GM21717 (cell line): ENCODE data around the gene GAS2.
"Not testable (repeated sequence)": the region's sequence is repeated elsewhere in the genome, so short reads cannot be mapped to it uniquely, and the experiment has no call there.

ENCODE experiments used
- ATAC-seq: cut with Tn5 transposase; IDR thresholded peaks from one replicate; pipeline ENCODE4 v1.9.1; 2021; ENCODE audit warnings: mild to moderate bottlenecking, moderate library complexity; ENCODE audit not compliant: unreplicated experiment

Gene GAS2

GRCh38 chr11:22666325-22666687, at the start of gene GAS2:
GAS2 (plus strand) TSS chr11:22666611; CDS start chr11:22674870, 8,259 bp downstream.
- peak; percentile 19 for ATAC-seq

- ATAC-seq: no peak
Measured at GRCh38 chr11:22617868-22618267, 48.5 kb upstream of the GAS2 start.

GRCh38 chr11:22624742-22625447, 41.5 kb upstream of the GAS2 start:
- ATAC-seq: peak; percentile 62

- ATAC-seq: peak; percentile 99
Measured at GRCh38 chr11:22625448-22626287, 40.7 kb upstream of the GAS2 start, which contains the start of gene FANCF. FANCF (minus strand) TSS chr11:22625823; CDS start chr11:22625810, 13 bp downstream.

- no peak for ATAC-seq
Measured at GRCh38 chr11:22626573-22627239, 39.7 kb upstream of the GAS2 start.

GRCh38 chr11:22627421-22627820, 39.0 kb upstream of the GAS2 start:
- no peak for ATAC-seq

GRCh38 chr11:22633354-22633902, 33.0 kb upstream of the GAS2 start:
- ATAC-seq: no peak

- ATAC-seq: no peak
Measured at GRCh38 chr11:22634897-22635629, 31.3 kb upstream of the GAS2 start.

- no peak for ATAC-seq
Measured at GRCh38 chr11:22635689-22636088, 30.7 kb upstream of the GAS2 start.

- ATAC-seq: no peak
Measured at GRCh38 chr11:22640862-22641261, 25.5 kb upstream of the GAS2 start.

GRCh38 chr11:22641559-22641958, 24.9 kb upstream of the GAS2 start:
- ATAC-seq: no peak

- ATAC-seq: not testable (repeated sequence)
Measured at GRCh38 chr11:22652346-22652745, 14.1 kb upstream of the GAS2 start.

GRCh38 chr11:22656130-22656529, 10.3 kb upstream of the GAS2 start:
- no peak for ATAC-seq

- ATAC-seq: peak; percentile 93
Measured at GRCh38 chr11:22657101-22657694, 9.2 kb upstream of the GAS2 start.

- no peak for ATAC-seq
Measured at GRCh38 chr11:22659783-22660182, 6.6 kb upstream of the GAS2 start.

- peak; percentile 69 for ATAC-seq
Measured at GRCh38 chr11:22666688-22667439, 453 bp downstream of the GAS2 start.

GRCh38 chr11:22668005-22668796, 1.8 kb downstream of the GAS2 start:
- ATAC-seq: no peak

GRCh38 chr11:22669368-22669767, 3.0 kb downstream of the GAS2 start:
- no peak for ATAC-seq

GRCh38 chr11:22670830-22671229, 4.4 kb downstream of the GAS2 start:
- peak; percentile 37 for ATAC-seq
